ENCODE measurements around the gene CHD9. TPM values are rescaled to one million over a fixed set of nuclear protein-coding genes. Genes with fewer than 3 reads are reported as not detected.

The CHD9 gene
- polyA plus RNA-seq, 3 donors = 15.8 to 26.1 (median 22.5) TPM

DNA sequence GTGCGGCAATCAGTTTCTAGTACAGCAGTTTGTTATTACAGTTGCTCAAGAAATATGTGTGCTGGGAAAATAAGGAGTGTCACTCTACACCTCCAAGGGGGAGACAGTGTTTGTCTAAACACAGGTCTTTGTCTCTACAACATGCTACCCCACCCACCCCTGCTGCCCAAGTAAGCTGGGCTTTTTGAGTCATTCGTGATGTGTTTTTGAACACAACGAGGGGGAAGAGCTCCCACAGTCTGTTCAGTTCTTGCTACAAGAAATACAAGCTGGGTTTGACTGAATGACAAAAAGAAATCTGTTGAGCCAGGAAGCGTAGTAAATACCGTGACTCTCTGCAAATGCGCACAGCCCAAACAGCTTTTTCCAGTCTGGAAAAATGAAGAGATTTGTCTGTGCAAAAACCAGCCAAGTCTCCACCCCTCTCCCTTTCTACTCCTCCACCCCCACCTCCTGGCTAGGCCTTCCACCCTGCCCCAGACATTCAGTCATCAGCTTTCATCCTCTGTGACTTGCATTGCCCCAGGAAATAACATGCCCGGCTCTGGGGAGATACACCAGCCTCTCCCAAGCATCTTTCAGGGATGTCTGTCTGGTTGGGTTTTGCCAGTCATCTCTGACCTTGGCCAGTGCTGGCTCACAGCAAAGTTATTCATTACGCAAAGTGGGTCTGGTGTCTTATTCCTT lies 25.7 kb downstream of the CHD9 start:
- Histone ChIP-seq H3K4me3 (replicated peaks in 1 of 3; ENCODE audit: low read depth in 2 of 3, low read length in 3 of 3) (no peak overlapping the region), H3K27me3 (ENCODE audit: control insufficient read depth in 2 of 2, insufficient read depth in 2 of 2, low read length in 2 of 2) (no peaks in the 10 kb centered on the region), H3K4me1 (ENCODE audit: control insufficient read depth in 1 of 2, insufficient read depth in 2 of 2, low read length in 2 of 2) (peaks cover 3 to 4% of the 10 kb centered on the region in 2 donors), H3K4me2 (replicated peaks; ENCODE audit: extremely low read depth, low read length, poor library complexity, severe bottlenecking) (no peak overlapping the region), H3K27ac (ENCODE audit: low read depth in 1 of 2, low read length in 2 of 2) (no peak overlapping the region), H3K36me3 (replicated peaks in 1 of 2; ENCODE audit: control insufficient read depth in 1 of 2, insufficient read depth in 2 of 2, low read length in 2 of 2) (no peaks in the 10 kb centered on the region), H4K20me1 (ENCODE audit: insufficient read depth, low read length) (peaks cover 5% of the 10 kb centered on the region), H2AFZ (ENCODE audit: insufficient read depth, low read depth, low read length, poor library complexity, severe bottlenecking) (no peak overlapping the region), H3K79me2 (ENCODE audit: insufficient read depth, low read length) (no peaks in the 10 kb centered on the region), H3K9me3 (replicated peaks in 1 of 2; ENCODE audit: control insufficient read depth in 1 of 2, insufficient read depth in 1 of 2, low read length in 2 of 2) (no peaks in the 10 kb centered on the region), H3K9ac (ENCODE audit: insufficient read depth, low read length, poor library complexity, severe bottlenecking) (no peak overlapping the region)
- intact Hi-C loops (cut with micrococcal nuclease) = no loop called here
- H3K9me3 Mint-ChIP-seq = no peaks in the 10 kb centered on the region
- H3K36me3 Mint-ChIP-seq = peaks cover 5 to 14% of the 10 kb centered on the region in 2 donors
- DNase-seq = no peak
- H3K27ac Mint-ChIP-seq = peak overlapping the region in 3 of 7 donors; percentile 27 to 43 (median 36)
- H3K27me3 Mint-ChIP-seq (ENCODE audit: low read depth in 3 of 3) = no peaks in the 10 kb centered on the region
- TF ChIP-seq, protein P1, sequence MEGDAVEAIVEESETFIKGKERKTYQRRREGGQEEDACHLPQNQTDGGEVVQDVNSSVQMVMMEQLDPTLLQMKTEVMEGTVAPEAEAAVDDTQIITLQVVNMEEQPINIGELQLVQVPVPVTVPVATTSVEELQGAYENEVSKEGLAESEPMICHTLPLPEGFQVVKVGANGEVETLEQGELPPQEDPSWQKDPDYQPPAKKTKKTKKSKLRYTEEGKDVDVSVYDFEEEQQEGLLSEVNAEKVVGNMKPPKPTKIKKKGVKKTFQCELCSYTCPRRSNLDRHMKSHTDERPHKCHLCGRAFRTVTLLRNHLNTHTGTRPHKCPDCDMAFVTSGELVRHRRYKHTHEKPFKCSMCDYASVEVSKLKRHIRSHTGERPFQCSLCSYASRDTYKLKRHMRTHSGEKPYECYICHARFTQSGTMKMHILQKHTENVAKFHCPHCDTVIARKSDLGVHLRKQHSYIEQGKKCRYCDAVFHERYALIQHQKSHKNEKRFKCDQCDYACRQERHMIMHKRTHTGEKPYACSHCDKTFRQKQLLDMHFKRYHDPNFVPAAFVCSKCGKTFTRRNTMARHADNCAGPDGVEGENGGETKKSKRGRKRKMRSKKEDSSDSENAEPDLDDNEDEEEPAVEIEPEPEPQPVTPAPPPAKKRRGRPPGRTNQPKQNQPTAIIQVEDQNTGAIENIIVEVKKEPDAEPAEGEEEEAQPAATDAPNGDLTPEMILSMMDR (IDR thresholded peaks at IDR 0.05) = no peak
- WGBS (ENCODE audit: insufficient coverage) = 100% methylated on average over 3 of the region's 8 CpGs
- H3K4me3 Mint-ChIP-seq = no peak overlapping the region
- peaks cover 5% of the 10 kb centered on the region for H3K4me1 Mint-ChIP-seq

DNA sequence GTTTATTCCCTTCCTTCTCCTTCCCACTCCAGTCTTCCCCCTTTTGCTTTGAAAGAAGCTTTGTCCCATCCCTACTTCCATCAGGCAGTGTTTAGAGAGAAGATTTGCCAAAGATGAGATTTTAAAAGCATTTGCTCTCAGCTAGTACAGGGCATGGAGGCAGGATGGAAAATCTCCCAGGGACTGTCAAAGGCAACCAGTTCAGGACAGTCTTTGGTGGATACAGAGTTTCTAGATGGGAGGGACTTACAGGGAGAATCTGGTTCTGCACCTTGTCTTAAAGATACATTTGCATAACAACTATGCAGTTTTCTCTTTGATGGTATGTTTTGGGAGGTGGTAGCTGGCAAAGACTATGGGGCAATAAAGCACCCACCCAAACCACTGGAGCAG lies 26.2 kb downstream of the CHD9 start:
- H3K36me3 Mint-ChIP-seq = peaks cover 5 to 14% of the 10 kb centered on the region in 2 donors
- H3K4me3 ChIP-seq (replicated peaks in 1 of 3; ENCODE audit: low read depth in 2 of 3, low read length in 3 of 3) = no peak overlapping the region
- H3K27me3 ChIP-seq (ENCODE audit: control insufficient read depth in 2 of 2, insufficient read depth in 2 of 2, low read length in 2 of 2) = no peaks in the 10 kb centered on the region
- H3K27ac ChIP-seq (ENCODE audit: low read depth in 1 of 2, low read length in 2 of 2) = no peak overlapping the region
- H3K9ac ChIP-seq (ENCODE audit: insufficient read depth, low read length, poor library complexity, severe bottlenecking) = no peak overlapping the region
- peaks cover 5% of the 10 kb centered on the region for H4K20me1 ChIP-seq (ENCODE audit: insufficient read depth, low read length)
- no peaks in the 10 kb centered on the region for H3K9me3 ChIP-seq (replicated peaks in 1 of 2; ENCODE audit: control insufficient read depth in 1 of 2, insufficient read depth in 1 of 2, low read length in 2 of 2)
- intact Hi-C loops (cut with micrococcal nuclease) = no loop called here
- H3K79me2 ChIP-seq (ENCODE audit: insufficient read depth, low read length) = no peaks in the 10 kb centered on the region
- no peaks in the 10 kb centered on the region for H3K9me3 Mint-ChIP-seq
- no peak for DNase-seq
- H3K4me1 ChIP-seq (ENCODE audit: control insufficient read depth in 1 of 2, insufficient read depth in 2 of 2, low read length in 2 of 2) = peaks cover 8 to 9% of the 10 kb centered on the region in 2 donors
- TF ChIP-seq, protein P1 (IDR thresholded peaks at IDR 0.05) = no peak
- H3K36me3 ChIP-seq (replicated peaks in 1 of 2; ENCODE audit: control insufficient read depth in 1 of 2, insufficient read depth in 2 of 2, low read length in 2 of 2) = no peaks in the 10 kb centered on the region
- H3K27ac Mint-ChIP-seq = peak overlapping the region in 1 of 7 donors; percentile 27
- H3K4me1 Mint-ChIP-seq = peaks cover 7% of the 10 kb centered on the region
- no peak overlapping the region for H2AFZ ChIP-seq (ENCODE audit: insufficient read depth, low read depth, low read length, poor library complexity, severe bottlenecking)
- H3K4me2 ChIP-seq (replicated peaks; ENCODE audit: extremely low read depth, low read length, poor library complexity, severe bottlenecking) = no peak overlapping the region
- no peaks in the 10 kb centered on the region for H3K27me3 Mint-ChIP-seq (ENCODE audit: low read depth in 3 of 3)
- H3K4me3 Mint-ChIP-seq = no peak overlapping the region
